Esophagus muscularis mucosa (tissue), 3 donors: Measurements from ENCODE around the gene HAND2.

ENCODE experiments used
- CTCF ChIP-seq, 3 experiments: fragments of 200-600 bp in 2 of 3; fragments of 450-650 bp in 1 of 3; sonication (generic) in 2 of 3; IDR thresholded peaks; one replicate each; pipeline ENCODE4 v1.5.1; 2017 to 2019; ENCODE audit warnings: antibody characterized with exemption in 3 of 3, mild to moderate bottlenecking in 2 of 3, moderate library complexity in 1 of 3
- POLR2A ChIP-seq: fragments of 450-650 bp; IDR thresholded peaks from one replicate; pipeline ENCODE4 v1.6.1; 2017; ENCODE audit warnings: antibody characterized with exemption, moderate library complexity, mild to moderate bottlenecking, low read depth
- POLR2AphosphoS5 ChIP-seq, 2 donors: sonication (generic); formaldehyde crosslinking; IDR thresholded peaks; one replicate each; pipeline ENCODE4 v1.6.1; 2017; ENCODE audit warnings: antibody characterized with exemption in 2 of 2

GRCh38 chr4:173573286-173573685 is 43.3 kb upstream of the HAND2 start:
- TF ChIP-seq POLR2AphosphoS5 (IDR thresholded peaks at IDR 0.05) (peak in 1 of 2 donors; percentile 44), CTCF (IDR thresholded peaks at IDR 0.05) (no peak), POLR2A (no peak)
